ENCODE measurements around the gene HRK.

DNA sequence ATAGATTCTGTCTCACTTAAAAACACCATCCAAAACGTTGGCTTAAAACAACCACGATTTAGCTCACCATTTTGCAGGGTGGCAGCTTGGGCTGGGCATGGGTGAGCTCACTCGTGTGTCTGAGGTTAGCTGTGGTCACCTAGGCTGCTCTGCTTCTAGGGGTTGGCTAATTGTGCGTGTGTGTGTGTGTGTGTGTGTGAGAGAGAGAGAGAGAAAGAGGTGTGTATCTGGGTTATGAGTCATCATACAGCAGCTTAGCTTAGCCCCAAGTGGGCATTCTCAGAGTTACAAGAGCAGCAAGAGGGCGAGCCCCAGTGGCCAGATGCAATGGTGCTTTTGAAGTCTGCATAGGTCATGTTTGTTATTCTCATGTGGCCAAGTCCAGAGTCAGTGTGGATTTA lies 35.5 kb upstream of the HRK start:
- TF ChIP-seq, protein P1, sequence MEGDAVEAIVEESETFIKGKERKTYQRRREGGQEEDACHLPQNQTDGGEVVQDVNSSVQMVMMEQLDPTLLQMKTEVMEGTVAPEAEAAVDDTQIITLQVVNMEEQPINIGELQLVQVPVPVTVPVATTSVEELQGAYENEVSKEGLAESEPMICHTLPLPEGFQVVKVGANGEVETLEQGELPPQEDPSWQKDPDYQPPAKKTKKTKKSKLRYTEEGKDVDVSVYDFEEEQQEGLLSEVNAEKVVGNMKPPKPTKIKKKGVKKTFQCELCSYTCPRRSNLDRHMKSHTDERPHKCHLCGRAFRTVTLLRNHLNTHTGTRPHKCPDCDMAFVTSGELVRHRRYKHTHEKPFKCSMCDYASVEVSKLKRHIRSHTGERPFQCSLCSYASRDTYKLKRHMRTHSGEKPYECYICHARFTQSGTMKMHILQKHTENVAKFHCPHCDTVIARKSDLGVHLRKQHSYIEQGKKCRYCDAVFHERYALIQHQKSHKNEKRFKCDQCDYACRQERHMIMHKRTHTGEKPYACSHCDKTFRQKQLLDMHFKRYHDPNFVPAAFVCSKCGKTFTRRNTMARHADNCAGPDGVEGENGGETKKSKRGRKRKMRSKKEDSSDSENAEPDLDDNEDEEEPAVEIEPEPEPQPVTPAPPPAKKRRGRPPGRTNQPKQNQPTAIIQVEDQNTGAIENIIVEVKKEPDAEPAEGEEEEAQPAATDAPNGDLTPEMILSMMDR (conservative IDR thresholded peaks at IDR 0.05; ENCODE audit: low read depth, low read length) = peak; percentile 39
- TF ChIP-seq RFX5 (IDR thresholded peaks at IDR 0.05; ENCODE audit: low read depth, low read length) = no peak
- no peak for TF ChIP-seq POLR2A (IDR thresholded peaks at IDR 0.05; ENCODE audit: low read depth, low read length)
- TF ChIP-seq RAD21 (IDR thresholded peaks at IDR 0.05; ENCODE audit: low read length) = peak; percentile 39; the same call in 1 of the 2 replicates
- no peak for TF ChIP-seq MXI1 (IDR thresholded peaks at IDR 0.05; ENCODE audit: borderline replicate concordance, low read depth, low read length)
- peak; percentile 56 for TF ChIP-seq BHLHE40 (IDR thresholded peaks at IDR 0.05; ENCODE audit: low read depth, low read length)
- no peak for TF ChIP-seq CHD1 (IDR thresholded peaks at IDR 0.05; ENCODE audit: low read depth, low read length)
- no peak for TF ChIP-seq MAFK (IDR thresholded peaks at IDR 0.05; ENCODE audit: low read depth, low read length)
- no peak for TF ChIP-seq RCOR1 (IDR thresholded peaks at IDR 0.05; ENCODE audit: insufficient replicate concordance, low read length)
- TF ChIP-seq SMC3 (IDR thresholded peaks at IDR 0.05; ENCODE audit: low read depth, low read length) = peak; percentile 26; the same call in 1 of the 2 replicates
- TF ChIP-seq FOS (IDR thresholded peaks at IDR 0.05; ENCODE audit: low read depth, low read length) = peak; percentile 76

Measured in IMR-90 (cell line).